GM18870 (cell line): Measurements from ENCODE around the gene HYAL1.
A peak's percentile ranks its signal among the peaks of the same experiment; 100 is the strongest.

Source experiments
- ATAC-seq: cut with Tn5 transposase; IDR thresholded peaks from one replicate; pipeline ENCODE4 v1.9.1; 2021; ENCODE audit warnings: moderate library complexity; ENCODE audit not compliant: unreplicated experiment

Gene HYAL1, protein sequence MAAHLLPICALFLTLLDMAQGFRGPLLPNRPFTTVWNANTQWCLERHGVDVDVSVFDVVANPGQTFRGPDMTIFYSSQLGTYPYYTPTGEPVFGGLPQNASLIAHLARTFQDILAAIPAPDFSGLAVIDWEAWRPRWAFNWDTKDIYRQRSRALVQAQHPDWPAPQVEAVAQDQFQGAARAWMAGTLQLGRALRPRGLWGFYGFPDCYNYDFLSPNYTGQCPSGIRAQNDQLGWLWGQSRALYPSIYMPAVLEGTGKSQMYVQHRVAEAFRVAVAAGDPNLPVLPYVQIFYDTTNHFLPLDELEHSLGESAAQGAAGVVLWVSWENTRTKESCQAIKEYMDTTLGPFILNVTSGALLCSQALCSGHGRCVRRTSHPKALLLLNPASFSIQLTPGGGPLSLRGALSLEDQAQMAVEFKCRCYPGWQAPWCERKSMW

GRCh38 chr3:50303013-50303815, at the start of gene HYAL1:
Gene HYAL1 (minus strand): TSS chr3:50303574. CDS start chr3:50302956, 618 bp downstream.
- ATAC-seq: no peak

GRCh38 chr3:50352781-50353180, 49.4 kb upstream of the HYAL1 start:
- no peak for ATAC-seq

- ATAC-seq: no peak
Observed at GRCh38 chr3:50351323-50351697, 47.9 kb upstream of the HYAL1 start.

GRCh38 chr3:50350527-50351322, 47.4 kb upstream of the HYAL1 start, which contains the start of the genes CYB561D2 and NPRL2:
Gene CYB561D2 (plus strand): TSS chr3:50350862. CDS start chr3:50351434, 572 bp downstream.
Gene NPRL2 (minus strand): TSS chr3:50350775. CDS start chr3:50350652, 123 bp downstream.
- ATAC-seq: peak; percentile 75

DNA sequence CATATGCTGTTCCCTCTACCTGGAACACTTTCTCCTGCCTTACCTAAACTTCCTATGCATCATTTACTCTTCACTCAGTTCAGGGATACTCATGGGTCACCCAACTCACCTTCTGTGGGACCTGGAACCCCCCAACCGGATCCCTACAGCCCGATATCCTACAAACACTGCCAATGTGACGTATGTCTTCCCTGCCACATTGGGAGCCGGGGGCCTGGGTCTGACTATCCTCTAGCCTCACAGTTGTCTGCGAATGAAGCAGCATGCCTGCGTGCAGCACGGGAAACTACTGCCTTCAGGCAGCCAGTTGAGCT, 46.8 kb upstream of the HYAL1 start:
- ATAC-seq: no peak

GRCh38 chr3:50347187-50347813, 43.9 kb upstream of the HYAL1 start:
- no peak for ATAC-seq

- ATAC-seq: no peak
Observed at GRCh38 chr3:50345586-50346234, 42.3 kb upstream of the HYAL1 start, which contains the start of gene ZMYND10. Gene ZMYND10 (minus strand): TSS chr3:50345732. CDS start chr3:50345579, 153 bp downstream.

DNA sequence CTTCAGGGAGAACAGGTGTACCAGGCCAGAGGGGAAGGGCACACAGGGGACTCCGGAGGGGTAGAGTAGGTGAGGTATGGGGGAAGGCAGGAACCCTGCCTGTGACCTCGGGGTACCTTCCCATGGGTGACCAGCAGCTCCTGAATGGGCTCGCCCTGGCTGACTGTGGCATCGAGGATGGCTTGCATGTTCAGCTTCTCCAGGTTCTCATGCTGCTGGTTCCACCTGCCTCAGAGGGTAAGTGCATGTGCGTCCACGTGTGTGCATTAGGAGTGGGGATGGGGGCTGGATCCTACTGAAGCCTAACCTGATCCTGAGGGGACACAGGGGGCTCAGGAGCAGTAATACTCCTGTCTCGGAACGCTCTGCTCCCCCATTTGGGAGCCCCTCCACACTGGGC, 41.6 kb upstream of the HYAL1 start:
- no peak for ATAC-seq

DNA sequence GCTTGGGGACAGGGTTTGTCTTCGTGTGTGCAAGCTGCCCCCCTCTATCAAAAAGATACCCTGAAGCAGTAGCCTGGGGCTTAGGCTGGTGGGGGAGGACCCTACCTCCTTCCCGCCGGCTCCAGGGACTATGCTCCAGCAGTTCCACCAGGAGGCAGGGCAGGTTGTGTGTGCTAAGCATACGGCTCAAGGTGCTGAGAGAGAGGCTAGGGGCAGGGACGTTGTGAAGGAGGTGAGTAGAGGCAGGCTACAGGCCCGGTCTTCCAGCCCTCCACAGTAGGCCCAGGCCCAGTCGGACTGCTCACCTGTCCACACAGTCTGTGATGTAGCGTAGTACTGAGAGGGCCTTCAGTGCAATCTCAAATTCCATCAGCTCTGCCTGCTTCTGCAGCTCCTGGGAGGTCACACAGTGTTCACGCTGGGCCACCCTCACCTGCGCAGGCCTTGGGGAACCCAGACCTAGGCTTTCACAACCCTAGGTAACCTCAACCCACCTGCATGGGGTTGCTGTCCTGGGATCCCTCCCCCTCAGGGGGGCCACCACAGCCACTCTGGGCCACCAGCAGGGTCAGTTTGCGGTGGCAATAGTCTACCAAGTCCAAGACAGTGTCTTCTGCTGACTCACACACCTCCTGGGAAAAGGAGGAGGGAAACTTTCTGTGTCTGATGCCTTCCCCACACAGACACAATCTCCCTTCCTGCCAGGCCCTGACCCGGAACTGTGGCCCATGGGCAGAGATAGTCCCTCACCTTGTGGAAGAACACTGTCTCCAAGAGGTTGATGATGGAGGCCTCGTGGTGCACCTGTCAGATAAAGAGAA, 39.6 kb upstream of the HYAL1 start:
- ATAC-seq: no peak

DNA sequence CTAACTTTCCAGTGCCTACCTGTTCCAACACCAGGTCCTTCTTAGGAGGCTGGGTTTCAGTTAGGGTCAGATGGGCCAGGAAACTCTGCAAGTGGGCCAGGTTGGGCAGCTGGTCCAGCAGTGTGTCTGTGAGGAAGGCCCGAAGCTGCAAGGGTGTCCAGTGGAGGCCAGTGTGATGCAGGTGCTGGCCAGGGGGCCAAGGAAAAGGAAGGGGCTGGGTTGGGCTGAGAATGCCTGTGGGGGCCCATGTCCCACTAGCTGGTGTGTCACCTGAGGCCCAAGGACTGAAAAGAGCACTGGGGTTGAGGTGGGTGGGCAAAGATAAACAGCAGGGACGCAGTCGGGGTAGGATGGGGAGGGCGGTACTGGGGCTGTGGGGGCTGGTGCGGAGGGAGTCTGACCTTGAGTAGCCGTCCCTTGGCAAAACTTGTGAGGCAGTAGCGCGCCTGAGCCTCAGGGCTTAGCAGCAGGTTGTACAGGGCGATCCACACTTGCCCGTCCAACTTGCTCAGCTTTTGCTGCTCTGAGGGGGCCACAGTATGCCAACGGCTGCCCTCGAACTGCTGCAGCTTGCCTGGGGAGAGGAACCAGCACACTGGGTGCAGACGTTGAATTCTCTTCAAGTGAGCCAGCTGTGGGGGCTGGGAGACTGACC, 38.7 kb upstream of the HYAL1 start:
- ATAC-seq: no peak

DNA sequence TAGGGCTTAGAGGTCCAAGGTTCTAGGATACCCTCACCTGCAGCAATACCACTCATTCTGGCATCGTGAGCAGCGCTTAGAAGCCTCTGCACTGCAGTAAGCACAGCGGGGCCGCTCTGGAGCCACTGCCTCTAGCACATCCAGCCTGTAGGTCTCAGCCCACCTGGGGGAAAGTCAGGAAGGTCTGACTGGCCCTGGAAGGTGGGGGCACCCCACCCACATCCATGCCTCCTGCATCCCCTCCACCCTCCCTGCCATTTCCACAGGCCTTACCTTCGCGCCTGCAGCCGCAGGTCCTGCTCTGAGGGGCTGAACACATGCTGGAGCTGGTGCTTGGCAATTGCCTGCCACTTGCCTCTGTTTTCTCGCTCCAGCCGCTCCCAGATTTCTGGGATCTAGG, 38.2 kb upstream of the HYAL1 start:
- ATAC-seq: no peak

DNA sequence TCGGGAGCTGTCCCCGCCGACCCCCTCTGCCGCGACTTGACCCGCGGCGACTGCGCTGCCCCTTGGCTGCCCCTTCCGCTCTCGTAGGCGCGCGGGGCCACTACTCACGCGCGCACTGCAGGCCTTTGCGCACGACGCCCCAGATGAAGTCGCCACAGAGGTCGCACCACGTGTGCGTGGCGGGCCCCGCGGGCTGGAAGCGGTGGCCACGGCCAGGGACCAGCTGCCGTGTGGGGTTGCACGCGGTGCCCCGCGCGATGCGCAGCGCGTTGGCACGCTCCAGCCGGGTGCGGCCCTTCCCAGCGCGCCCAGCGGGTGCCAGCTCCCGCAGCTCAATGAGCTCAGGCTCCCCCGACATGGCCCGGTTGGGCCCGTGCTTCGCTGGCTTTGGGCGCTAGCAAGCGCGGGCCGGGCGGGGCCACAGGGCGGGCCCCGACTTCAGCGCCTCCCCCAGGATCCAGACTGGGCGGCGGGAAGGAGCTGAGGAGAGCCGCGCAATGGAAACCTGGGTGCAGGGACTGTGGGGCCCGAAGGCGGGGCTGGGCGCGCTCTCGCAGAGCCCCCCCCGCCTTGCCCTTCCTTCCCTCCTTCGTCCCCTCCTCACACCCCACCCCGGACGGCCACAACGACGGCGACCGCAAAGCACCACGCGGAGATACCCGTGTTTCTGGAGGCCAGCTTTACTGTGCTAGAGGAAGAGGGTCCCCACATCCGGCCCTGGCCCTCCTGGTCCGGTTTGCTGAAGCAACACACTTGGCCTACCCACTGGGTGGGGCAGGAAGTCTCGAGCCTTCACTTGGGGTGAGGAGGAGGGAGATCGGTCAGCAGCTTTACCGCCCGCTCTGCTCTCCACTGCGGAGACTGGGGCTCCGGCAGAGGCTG, 37.3 kb upstream of the HYAL1 start, which contains the start of gene RASSF1:
Gene RASSF1, minus strand, starts transcription at position 389 of the 882 bp plus-strand sequence. Its CDS starts 31 bp downstream, at position 358.
- no peak for ATAC-seq

GRCh38 chr3:50340147-50340447, 36.7 kb upstream of the HYAL1 start:
- no peak for ATAC-seq

GRCh38 chr3:50339485-50340146, 36.2 kb upstream of the HYAL1 start:
- ATAC-seq: no peak

GRCh38 chr3:50338965-50339364, 35.6 kb upstream of the HYAL1 start:
- no peak for ATAC-seq

DNA sequence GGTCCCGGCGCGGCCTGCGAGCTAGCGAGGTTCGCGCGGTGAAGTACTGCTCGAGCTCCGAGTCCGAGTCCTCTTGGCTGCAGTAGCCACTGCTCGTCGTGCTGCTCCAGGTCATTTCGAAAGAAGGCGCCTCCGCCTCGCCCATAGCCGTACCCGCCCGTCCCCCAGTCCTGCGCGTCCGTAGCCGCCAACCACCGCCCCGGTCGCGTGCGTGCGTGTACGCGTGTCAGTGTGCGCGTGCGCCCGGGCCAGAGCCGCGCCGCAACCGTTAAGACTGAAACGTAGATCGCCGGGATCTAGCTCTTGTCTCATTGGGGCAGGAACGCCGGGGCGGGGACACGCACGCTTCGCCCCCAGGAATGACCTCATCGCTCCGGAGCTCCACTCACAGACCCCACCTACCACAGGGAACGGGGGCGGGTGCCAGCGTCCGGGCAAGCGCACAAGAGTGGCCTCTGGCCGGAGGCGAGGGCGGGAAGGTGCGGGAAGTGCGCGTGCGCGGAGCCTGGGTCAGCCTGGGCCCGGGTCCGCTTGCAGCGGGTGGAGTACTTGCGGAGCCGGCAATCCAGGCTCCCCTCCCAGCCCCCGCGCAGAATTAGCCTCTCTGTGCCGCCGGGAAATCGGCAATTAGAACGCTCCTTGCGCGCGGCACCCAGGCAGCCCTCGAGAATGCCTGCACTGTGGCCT, 33.9 kb upstream of the HYAL1 start:
- ATAC-seq: peak; percentile 80
